WTC11 (cell line): Measurements from ENCODE around the gene TMEM271. TPM values are rescaled to one million over a fixed set of nuclear protein-coding genes. Genes with fewer than 3 reads are reported as not detected.

Experiments
- ATAC-seq: fragments of 200-7000 bp; cut with Tn5 transposase; 2 replicates; pipeline ENCODE4 v1.10.0; 2021; ENCODE audit warnings: mild to moderate bottlenecking, moderate library complexity
- CTCF ChIA-PET: fragments of 300-600 bp; sonication (Branson Sonifier 250); formaldehyde crosslinking; loops from one replicate; lab custom pipeline; 2021; ENCODE audit warnings: antibody characterized with exemption; lab: Charles Lee
- POLR2A ChIA-PET: fragments of 350-600 bp; sonication (Branson Sonifier 250); formaldehyde crosslinking; loops from one replicate; lab custom pipeline; 2021; ENCODE audit warnings: antibody characterized with exemption; lab: Charles Lee
- DNase-seq: peaks from one replicate; pipeline ENCODE4 v3.0.0; 2021; ENCODE audit warnings: low spot score
- H3K27ac Mint-ChIP-seq: 2 replicates; pipeline ENCODE4 v1.8.0; 2021; ENCODE audit warnings: mixed read lengths
- H3K27me3 Mint-ChIP-seq: 2 replicates; pipeline ENCODE4 v1.8.0; 2021; ENCODE audit warnings: low read depth, mild to moderate bottlenecking, moderate library complexity, mixed read lengths
- H3K36me3 Mint-ChIP-seq: 2 replicates; pipeline ENCODE4 v1.8.0; 2021; ENCODE audit warnings: mixed read lengths
- H3K4me1 Mint-ChIP-seq: 2 replicates; pipeline ENCODE4 v1.8.0; 2022; ENCODE audit warnings: mixed read lengths
- H3K4me3 Mint-ChIP-seq: 2 replicates; pipeline ENCODE4 v1.8.0; 2021; ENCODE audit warnings: mild to moderate bottlenecking, moderate library complexity, mixed read lengths
- H3K9me3 Mint-ChIP-seq: 2 replicates; pipeline ENCODE4 v1.8.0; 2021; ENCODE audit warnings: mixed read lengths
- CTCF ChIP-seq: fragments of 200-600 bp; IDR thresholded peaks from 2 replicates; pipeline ENCODE4 v1.8.0; 2022; ENCODE audit warnings: antibody characterized with exemption
- E2F4 ChIP-seq: sonication (generic); formaldehyde crosslinking; IDR thresholded peaks from 2 replicates; pipeline ENCODE4 v1.8.1; 2022; ENCODE audit warnings: low read depth, mild to moderate bottlenecking, moderate library complexity, missing genetic modification reagents, borderline replicate concordance
- ESRRA ChIP-seq: sonication (generic); formaldehyde crosslinking; IDR thresholded peaks from 2 replicates; pipeline ENCODE4 v1.8.1; 2022; ENCODE audit warnings: mild to moderate bottlenecking, missing genetic modification reagents, borderline replicate concordance
- FOXK1 ChIP-seq: sonication (generic); formaldehyde crosslinking; IDR thresholded peaks from 2 replicates; pipeline ENCODE4 v1.8.0; 2022; ENCODE audit warnings: mild to moderate bottlenecking, moderate library complexity, missing genetic modification reagents
- FOXP1 ChIP-seq: sonication (generic); formaldehyde crosslinking; IDR thresholded peaks from 2 replicates; pipeline ENCODE4 v1.8.0; 2022; ENCODE audit warnings: missing genetic modification reagents, mild to moderate bottlenecking, moderate library complexity, borderline replicate concordance
- GTF2I ChIP-seq: fragments of 250-450 bp; sonication (Bioruptor Pico); conservative IDR thresholded peaks from 2 replicates; pipeline ENCODE4 v1.4.0; 2021; ENCODE audit warnings: mild to moderate bottlenecking
- JAZF1 ChIP-seq: fragments of 250-450 bp; sonication (Bioruptor Pico); IDR thresholded peaks from 2 replicates; pipeline ENCODE4 v1.9.0; 2021; ENCODE audit warnings: moderate library complexity, mild to moderate bottlenecking, inconsistent platforms
- KAT7 ChIP-seq: sonication (generic); formaldehyde crosslinking; IDR thresholded peaks from 2 replicates; pipeline ENCODE4 v1.8.1; 2023; ENCODE audit warnings: missing genetic modification reagents, mild to moderate bottlenecking, borderline replicate concordance
- MAX ChIP-seq: sonication (generic); formaldehyde crosslinking; IDR thresholded peaks from 2 replicates; pipeline ENCODE4 v1.8.0; 2022; ENCODE audit warnings: mild to moderate bottlenecking, missing genetic modification reagents
- MLX ChIP-seq: sonication (generic); formaldehyde crosslinking; IDR thresholded peaks from 2 replicates; pipeline ENCODE4 v1.8.1; 2023; ENCODE audit warnings: mild to moderate bottlenecking, missing genetic modification reagents, moderate library complexity
- MXD4 ChIP-seq: fragments of 250-450 bp; sonication (Bioruptor Pico); IDR thresholded peaks from 2 replicates; pipeline ENCODE4 v1.8.0; 2021; ENCODE audit warnings: mild to moderate bottlenecking, moderate library complexity, borderline replicate concordance
- MYBL2 ChIP-seq: sonication (generic); formaldehyde crosslinking; IDR thresholded peaks from 2 replicates; pipeline ENCODE4 v1.8.1; 2023; ENCODE audit warnings: mild to moderate bottlenecking, moderate library complexity, missing genetic modification reagents
- OVOL2 ChIP-seq: fragments of 250-450 bp; sonication (Bioruptor Pico); IDR thresholded peaks from 2 replicates; pipeline ENCODE4 v1.9.0; 2021; ENCODE audit warnings: mild to moderate bottlenecking, borderline replicate concordance
- STAT6 ChIP-seq: sonication (generic); formaldehyde crosslinking; conservative IDR thresholded peaks from 2 replicates; pipeline ENCODE4 v1.8.1; 2023; ENCODE audit warnings: mild to moderate bottlenecking, low read depth, missing genetic modification reagents, moderate library complexity
- TCF7 ChIP-seq: sonication (generic); formaldehyde crosslinking; IDR thresholded peaks from 2 replicates; pipeline ENCODE4 v1.8.0; 2022; ENCODE audit warnings: mild to moderate bottlenecking, low read depth, missing genetic modification reagents, moderate library complexity
- TP53 ChIP-seq: sonication (generic); formaldehyde crosslinking; IDR thresholded peaks from 2 replicates; pipeline ENCODE4 v1.8.1; 2023; ENCODE audit warnings: mild to moderate bottlenecking, missing genetic modification reagents
- USF2 ChIP-seq: sonication (generic); formaldehyde crosslinking; IDR thresholded peaks from 2 replicates; pipeline ENCODE4 v1.8.1; 2023; ENCODE audit warnings: mild to moderate bottlenecking, missing genetic modification reagents, moderate library complexity
- ZNF219 ChIP-seq: sonication (generic); formaldehyde crosslinking; IDR thresholded peaks from 2 replicates; pipeline ENCODE4 v1.8.0; 2023; ENCODE audit warnings: missing genetic modification reagents, mild to moderate bottlenecking, borderline replicate concordance
- ZNF263 ChIP-seq: sonication (generic); formaldehyde crosslinking; IDR thresholded peaks from 2 replicates; pipeline ENCODE4 v1.8.1; 2022; ENCODE audit warnings: low read depth, mild to moderate bottlenecking, moderate library complexity, missing genetic modification reagents
- ZNF281 ChIP-seq: sonication (generic); formaldehyde crosslinking; IDR thresholded peaks from 2 replicates; pipeline ENCODE4 v1.8.0; 2023; ENCODE audit warnings: mild to moderate bottlenecking, missing genetic modification reagents
- ZNF423 ChIP-seq: fragments of 250-450 bp; sonication (Bioruptor Pico); IDR thresholded peaks from 2 replicates; pipeline ENCODE4 v2.1.2; 2022; ENCODE audit warnings: mild to moderate bottlenecking, moderate library complexity
- ZNF425 ChIP-seq: fragments of 250-450 bp; sonication (Bioruptor Pico); conservative IDR thresholded peaks from 2 replicates; pipeline ENCODE4 v1.9.0; 2021; ENCODE audit warnings: mild to moderate bottlenecking
- total RNA-seq: library from RNA; stranded (reverse); gene quantifications from 3 replicates; pipeline ENCODE4 v1.2.3, GENCODE V29; 2021

The TMEM271 gene
- total RNA-seq, 1 experiment from 2014 or later, result 0.31 TPM

GRCh38 chr4:590313-590841 is 14.3 kb upstream of the TMEM271 start (continued):
- TF ChIP-seq STAT6 (CRISPR knock-in tag) (no peak), FOXP1 (CRISPR knock-in tag) (no peak), ZNF263 (CRISPR knock-in tag) (no peak), ZNF425 (CRISPR knock-in tag) (no peak), MYBL2 (CRISPR knock-in tag) (no peak), MLX (no peak), TCF7 (CRISPR knock-in tag) (no peak), E2F4 (no peak)

- no peaks in the 10 kb centered on the region for H3K4me1 Mint-ChIP-seq
- ChIA-PET POLR2A (no interaction called here), CTCF (interaction anchor here (0.5 kb wide), 1 partner anchor 27 kb away, joined by 3 read pairs; no protein-coding TSS in a partner anchor)
- H3K9me3 Mint-ChIP-seq, result peaks cover 7% of the 10 kb centered on the region
- H3K4me3 Mint-ChIP-seq, result no peak overlapping the region
- no peak overlapping the region for H3K27ac Mint-ChIP-seq
- TF ChIP-seq FOXK1 (CRISPR knock-in tag) (no peak), GTF2I (CRISPR knock-in tag) (no peak), CTCF (no peak), USF2 (no peak), ESRRA (CRISPR knock-in tag) (no peak), KAT7 (CRISPR knock-in tag) (no peak), OVOL2 (no peak), ZNF423 (CRISPR knock-in tag) (no peak), MAX (CRISPR knock-in tag) (no peak), MXD4 (CRISPR knock-in tag) (no peak), ZNF219 (CRISPR knock-in tag) (no peak), TP53 (CRISPR knock-in tag) (no peak), JAZF1 (CRISPR knock-in tag) (no peak), ZNF281 (CRISPR knock-in tag) (no peak)
- peaks cover under 1% of the 10 kb centered on the region for H3K36me3 Mint-ChIP-seq
- DNase-seq (no peak), ATAC-seq (no peak)
- peaks cover 15% of the 10 kb centered on the region for H3K27me3 Mint-ChIP-seq
Measured at GRCh38 chr4:589219-589963, 13.3 kb upstream of the TMEM271 start.
